ENCODE measurements around the gene MORN1. TPM values are rescaled to one million over a fixed set of nuclear protein-coding genes. Genes with fewer than 3 reads are reported as not detected.

Gene MORN1
- total RNA-seq, 4 donors from 2014 or later, result 3.0 to 34.0 (median 12.5) TPM

GRCh38 chr1:2383576-2383975 is 7.8 kb downstream of the MORN1 start:
- intact Hi-C loops (cut with DNase I; ENCODE audit: low total_unique reads) (loop anchor here (2.0 kb wide), 1 partner anchor 187 kb away; no protein-coding TSS in a partner anchor), in situ Hi-C loops (cut with MboI; ENCODE audit: low pct_ligation_motif_present in 1 of 4, low pct_unique_long_range_greater_than_20kb in 1 of 4, low sequenced_read_pairs in 3 of 4) (loop anchor here in 2 of 4 donors (10.0 kb wide), 1 partner anchor 189 kb away; the partner anchor contains the start of gene FAAP20 (in 2 of the 2))
- TF ChIP-seq POLR2A (IDR thresholded peaks at IDR 0.05), result no peak
- peak; percentile 5 for DNase-seq
- Histone ChIP-seq H3K27ac (no peak overlapping the region), H3K27me3 (no peaks in the 10 kb centered on the region), H3K4me3 (no peak overlapping the region), H3K36me3 (no peaks in the 10 kb centered on the region), H3K4me1 (peaks cover 0 to 10% (median 2%) of the 10 kb centered on the region in 4 donors), H3K9me3 (no peaks in the 10 kb centered on the region)
- WGBS, 2 donors (ENCODE audit: low coverage in 1 of 2), result 86% methylated on average over 14 of the region's 14 CpGs; no CpG with 5 or more reads in 1 of the 2 donors

- WGBS, 2 donors (ENCODE audit: low coverage in 1 of 2), result 67% methylated on average over 10 of the region's 13 CpGs; no CpG with 5 or more reads in 1 of the 2 donors
- in situ Hi-C loops (cut with MboI; ENCODE audit: low pct_ligation_motif_present in 1 of 4, low pct_unique_long_range_greater_than_20kb in 1 of 4, low sequenced_read_pairs in 3 of 4) (loop anchor here in 2 of 4 donors (10.0 kb wide), 1 partner anchor 188 kb away; the partner anchor contains the start of gene FAAP20 (in 2 of the 2)), intact Hi-C loops (cut with DNase I; ENCODE audit: low total_unique reads) (loop anchor here (2.0 kb wide), 1 partner anchor 186 kb away; no protein-coding TSS in a partner anchor)
- Histone ChIP-seq H3K4me3 (no peak overlapping the region), H3K27ac (no peak overlapping the region), H3K9me3 (no peaks in the 10 kb centered on the region), H3K36me3 (no peaks in the 10 kb centered on the region), H3K27me3 (no peaks in the 10 kb centered on the region), H3K4me1 (peaks cover 0 to 10% (median 2%) of the 10 kb centered on the region in 4 donors)
- DNase-seq, result peak; percentile 47
- TF ChIP-seq, protein P1, sequence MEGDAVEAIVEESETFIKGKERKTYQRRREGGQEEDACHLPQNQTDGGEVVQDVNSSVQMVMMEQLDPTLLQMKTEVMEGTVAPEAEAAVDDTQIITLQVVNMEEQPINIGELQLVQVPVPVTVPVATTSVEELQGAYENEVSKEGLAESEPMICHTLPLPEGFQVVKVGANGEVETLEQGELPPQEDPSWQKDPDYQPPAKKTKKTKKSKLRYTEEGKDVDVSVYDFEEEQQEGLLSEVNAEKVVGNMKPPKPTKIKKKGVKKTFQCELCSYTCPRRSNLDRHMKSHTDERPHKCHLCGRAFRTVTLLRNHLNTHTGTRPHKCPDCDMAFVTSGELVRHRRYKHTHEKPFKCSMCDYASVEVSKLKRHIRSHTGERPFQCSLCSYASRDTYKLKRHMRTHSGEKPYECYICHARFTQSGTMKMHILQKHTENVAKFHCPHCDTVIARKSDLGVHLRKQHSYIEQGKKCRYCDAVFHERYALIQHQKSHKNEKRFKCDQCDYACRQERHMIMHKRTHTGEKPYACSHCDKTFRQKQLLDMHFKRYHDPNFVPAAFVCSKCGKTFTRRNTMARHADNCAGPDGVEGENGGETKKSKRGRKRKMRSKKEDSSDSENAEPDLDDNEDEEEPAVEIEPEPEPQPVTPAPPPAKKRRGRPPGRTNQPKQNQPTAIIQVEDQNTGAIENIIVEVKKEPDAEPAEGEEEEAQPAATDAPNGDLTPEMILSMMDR (IDR thresholded peaks at IDR 0.05), result peak; percentile 36 to 47 (median 43)
- TF ChIP-seq POLR2A (IDR thresholded peaks at IDR 0.05), result no peak
These were observed 8.6 kb downstream of the MORN1 start for GRCh38 chr1:2382621-2383361.

- Histone ChIP-seq H3K27me3 (no peaks in the 10 kb centered on the region), H3K9me3 (no peaks in the 10 kb centered on the region), H3K4me3 (no peak overlapping the region), H3K27ac (no peak overlapping the region), H3K36me3 (no peaks in the 10 kb centered on the region), H3K4me1 (peaks cover 0 to 10% (median 2%) of the 10 kb centered on the region in 4 donors)
- DNase-seq, result peak; percentile 82
- TF ChIP-seq POLR2AphosphoS5 (IDR thresholded peaks at IDR 0.05) (peak in 1 of 3 donors; percentile 34), POLR2A (IDR thresholded peaks at IDR 0.05) (no peak)
- TF ChIP-seq, protein P1 (IDR thresholded peaks at IDR 0.05), result peak; percentile 83 to 96 (median 92)
- WGBS, 2 donors (ENCODE audit: low coverage in 1 of 2), result 53% methylated on average over 15 of the region's 28 CpGs; no CpG with 5 or more reads in 1 of the 2 donors
- intact Hi-C loops (cut with DNase I; ENCODE audit: low total_unique reads), result loop anchor here (2.0 kb wide), 1 partner anchor 185 kb away; no protein-coding TSS in a partner anchor
- in situ Hi-C loops (cut with MboI; ENCODE audit: low pct_ligation_motif_present in 1 of 4, low pct_unique_long_range_greater_than_20kb in 1 of 4, low sequenced_read_pairs in 3 of 4), result loop anchor here in 2 of 4 donors (10.0 kb wide), 1 partner anchor 187 kb away; the partner anchor contains the start of gene FAAP20 (in 2 of the 2)
These were observed 9.4 kb downstream of the MORN1 start for GRCh38 chr1:2381741-2382620.

GRCh38 chr1:2380816-2381591 is 10.3 kb downstream of the MORN1 start:
- intact Hi-C loops (cut with DNase I; ENCODE audit: low total_unique reads), result no loop called here
- H3K9me3 ChIP-seq, result no peaks in the 10 kb centered on the region
- peaks cover 0 to 10% (median 2%) of the 10 kb centered on the region in 4 donors for H3K4me1 ChIP-seq
- WGBS, 2 donors (ENCODE audit: low coverage in 1 of 2), result 80% methylated on average over 31 of the region's 32 CpGs; no CpG with 5 or more reads in 1 of the 2 donors
- TF ChIP-seq EP300 (IDR thresholded peaks at IDR 0.05; ENCODE audit: low read depth), result no peak
- TF ChIP-seq POLR2AphosphoS5 (IDR thresholded peaks at IDR 0.05), result no peak
- TF ChIP-seq, protein P1 (IDR thresholded peaks at IDR 0.05), result no peak
- TF ChIP-seq POLR2A (IDR thresholded peaks at IDR 0.05), result no peak
- no peak overlapping the region for H3K4me3 ChIP-seq
- in situ Hi-C loops (cut with MboI; ENCODE audit: low pct_ligation_motif_present in 1 of 4, low pct_unique_long_range_greater_than_20kb in 1 of 4, low sequenced_read_pairs in 3 of 4), result loop anchor here in 2 of 4 donors (10.0 kb wide), 1 partner anchor 186 kb away; the partner anchor contains the start of gene FAAP20 (in 2 of the 2)
- peak; percentile 7 for DNase-seq
- no peaks in the 10 kb centered on the region for H3K36me3 ChIP-seq
- no peaks in the 10 kb centered on the region for H3K27me3 ChIP-seq
- H3K27ac ChIP-seq, result no peak overlapping the region
